Measurements from ENCODE around the gene BAX. TPM values are rescaled to one million over a fixed set of nuclear protein-coding genes. Genes with fewer than 3 reads are reported as not detected.

The BAX gene
- total and polyA plus RNA-seq, 2 of the 13 experiments (the other 11 are each of a cell fraction or from before 2014, with no cell fraction given): 139 to 176 TPM

DNA sequence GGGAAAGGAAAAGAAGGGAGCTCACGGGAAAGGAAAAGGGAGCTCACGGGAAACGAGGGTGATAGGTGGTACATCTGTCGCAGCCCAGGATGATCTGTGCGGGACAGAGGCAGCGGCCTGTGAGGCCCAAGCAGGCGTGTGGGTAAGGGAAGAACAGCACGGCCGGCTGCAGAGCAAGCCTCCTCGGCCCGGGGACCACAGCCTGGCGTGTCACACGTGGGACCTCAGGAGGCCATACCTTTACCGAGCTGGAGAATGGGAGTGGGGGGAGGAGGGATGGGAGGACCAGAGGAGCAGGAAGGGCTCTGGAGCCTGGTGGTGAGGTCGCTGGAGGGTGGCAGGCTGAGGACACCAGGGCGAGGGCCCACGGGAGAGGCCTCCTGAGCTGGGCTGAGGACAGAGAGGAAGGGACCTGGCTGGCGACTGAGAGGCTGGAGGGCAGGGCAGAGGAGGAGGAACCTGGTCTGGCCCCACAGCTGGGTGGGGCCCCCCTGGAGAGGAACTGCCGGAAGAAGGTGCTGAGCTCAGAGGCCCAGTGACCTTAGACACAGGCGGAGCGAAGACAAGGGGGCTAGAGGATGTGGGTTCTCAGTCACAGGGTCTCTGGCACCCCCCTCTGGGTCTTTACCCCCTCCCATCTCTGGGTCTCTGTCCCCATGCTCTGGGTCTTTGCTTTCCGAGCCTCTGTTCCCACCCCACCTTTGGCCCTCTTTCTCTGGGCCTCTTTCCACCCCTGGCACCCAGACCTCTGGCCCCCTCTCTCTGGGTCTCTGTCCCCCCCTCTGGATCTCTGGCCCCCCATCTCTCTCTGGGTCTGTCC lies 7.6 kb downstream of the BAX start (continued):
- TF ChIP-seq ESRRA (CRISPR knock-in tag; IDR thresholded peaks at IDR 0.05; ENCODE audit: low read depth) (no peak), ZFP62 (CRISPR knock-in tag; IDR thresholded peaks at IDR 0.05) (no peak), ZMYM4 (CRISPR knock-in tag; IDR thresholded peaks at IDR 0.05) (peak; percentile 66; the same call in 1 of the 2 replicates), UBTF (CRISPR knock-in tag; IDR thresholded peaks at IDR 0.05) (peak; percentile 97), SCMH1 (CRISPR knock-in tag; IDR thresholded peaks at IDR 0.05; ENCODE audit: borderline replicate concordance) (no peak), ATF2 (CRISPR knock-in tag; IDR thresholded peaks at IDR 0.05) (peak; percentile 79), ZNF570 (CRISPR knock-in tag; IDR thresholded peaks at IDR 0.05; ENCODE audit: borderline replicate concordance) (no peak), CREB3 (CRISPR knock-in tag; IDR thresholded peaks at IDR 0.05) (no peak), ZBTB34 (CRISPR knock-in tag; IDR thresholded peaks at IDR 0.05) (no peak)
- TF ChIP-seq, protein P1, sequence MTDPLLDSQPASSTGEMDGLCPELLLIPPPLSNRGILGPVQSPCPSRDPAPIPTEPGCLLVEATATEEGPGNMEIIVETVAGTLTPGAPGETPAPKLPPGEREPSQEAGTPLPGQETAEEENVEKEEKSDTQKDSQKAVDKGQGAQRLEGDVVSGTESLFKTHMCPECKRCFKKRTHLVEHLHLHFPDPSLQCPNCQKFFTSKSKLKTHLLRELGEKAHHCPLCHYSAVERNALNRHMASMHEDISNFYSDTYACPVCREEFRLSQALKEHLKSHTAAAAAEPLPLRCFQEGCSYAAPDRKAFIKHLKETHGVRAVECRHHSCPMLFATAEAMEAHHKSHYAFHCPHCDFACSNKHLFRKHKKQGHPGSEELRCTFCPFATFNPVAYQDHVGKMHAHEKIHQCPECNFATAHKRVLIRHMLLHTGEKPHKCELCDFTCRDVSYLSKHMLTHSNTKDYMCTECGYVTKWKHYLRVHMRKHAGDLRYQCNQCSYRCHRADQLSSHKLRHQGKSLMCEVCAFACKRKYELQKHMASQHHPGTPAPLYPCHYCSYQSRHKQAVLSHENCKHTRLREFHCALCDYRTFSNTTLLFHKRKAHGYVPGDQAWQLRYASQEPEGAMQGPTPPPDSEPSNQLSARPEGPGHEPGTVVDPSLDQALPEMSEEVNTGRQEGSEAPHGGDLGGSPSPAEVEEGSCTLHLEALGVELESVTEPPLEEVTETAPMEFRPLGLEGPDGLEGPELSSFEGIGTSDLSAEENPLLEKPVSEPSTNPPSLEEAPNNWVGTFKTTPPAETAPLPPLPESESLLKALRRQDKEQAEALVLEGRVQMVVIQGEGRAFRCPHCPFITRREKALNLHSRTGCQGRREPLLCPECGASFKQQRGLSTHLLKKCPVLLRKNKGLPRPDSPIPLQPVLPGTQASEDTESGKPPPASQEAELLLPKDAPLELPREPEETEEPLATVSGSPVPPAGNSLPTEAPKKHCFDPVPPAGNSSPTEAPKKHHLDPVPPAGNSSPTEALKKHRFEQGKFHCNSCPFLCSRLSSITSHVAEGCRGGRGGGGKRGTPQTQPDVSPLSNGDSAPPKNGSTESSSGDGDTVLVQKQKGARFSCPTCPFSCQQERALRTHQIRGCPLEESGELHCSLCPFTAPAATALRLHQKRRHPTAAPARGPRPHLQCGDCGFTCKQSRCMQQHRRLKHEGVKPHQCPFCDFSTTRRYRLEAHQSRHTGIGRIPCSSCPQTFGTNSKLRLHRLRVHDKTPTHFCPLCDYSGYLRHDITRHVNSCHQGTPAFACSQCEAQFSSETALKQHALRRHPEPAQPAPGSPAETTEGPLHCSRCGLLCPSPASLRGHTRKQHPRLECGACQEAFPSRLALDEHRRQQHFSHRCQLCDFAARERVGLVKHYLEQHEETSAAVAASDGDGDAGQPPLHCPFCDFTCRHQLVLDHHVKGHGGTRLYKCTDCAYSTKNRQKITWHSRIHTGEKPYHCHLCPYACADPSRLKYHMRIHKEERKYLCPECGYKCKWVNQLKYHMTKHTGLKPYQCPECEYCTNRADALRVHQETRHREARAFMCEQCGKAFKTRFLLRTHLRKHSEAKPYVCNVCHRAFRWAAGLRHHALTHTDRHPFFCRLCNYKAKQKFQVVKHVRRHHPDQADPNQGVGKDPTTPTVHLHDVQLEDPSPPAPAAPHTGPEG (CRISPR knock-in tag; IDR thresholded peaks at IDR 0.05): no peak; the same call in 1 of the 2 replicates
- TF ChIP-seq, protein P2, sequence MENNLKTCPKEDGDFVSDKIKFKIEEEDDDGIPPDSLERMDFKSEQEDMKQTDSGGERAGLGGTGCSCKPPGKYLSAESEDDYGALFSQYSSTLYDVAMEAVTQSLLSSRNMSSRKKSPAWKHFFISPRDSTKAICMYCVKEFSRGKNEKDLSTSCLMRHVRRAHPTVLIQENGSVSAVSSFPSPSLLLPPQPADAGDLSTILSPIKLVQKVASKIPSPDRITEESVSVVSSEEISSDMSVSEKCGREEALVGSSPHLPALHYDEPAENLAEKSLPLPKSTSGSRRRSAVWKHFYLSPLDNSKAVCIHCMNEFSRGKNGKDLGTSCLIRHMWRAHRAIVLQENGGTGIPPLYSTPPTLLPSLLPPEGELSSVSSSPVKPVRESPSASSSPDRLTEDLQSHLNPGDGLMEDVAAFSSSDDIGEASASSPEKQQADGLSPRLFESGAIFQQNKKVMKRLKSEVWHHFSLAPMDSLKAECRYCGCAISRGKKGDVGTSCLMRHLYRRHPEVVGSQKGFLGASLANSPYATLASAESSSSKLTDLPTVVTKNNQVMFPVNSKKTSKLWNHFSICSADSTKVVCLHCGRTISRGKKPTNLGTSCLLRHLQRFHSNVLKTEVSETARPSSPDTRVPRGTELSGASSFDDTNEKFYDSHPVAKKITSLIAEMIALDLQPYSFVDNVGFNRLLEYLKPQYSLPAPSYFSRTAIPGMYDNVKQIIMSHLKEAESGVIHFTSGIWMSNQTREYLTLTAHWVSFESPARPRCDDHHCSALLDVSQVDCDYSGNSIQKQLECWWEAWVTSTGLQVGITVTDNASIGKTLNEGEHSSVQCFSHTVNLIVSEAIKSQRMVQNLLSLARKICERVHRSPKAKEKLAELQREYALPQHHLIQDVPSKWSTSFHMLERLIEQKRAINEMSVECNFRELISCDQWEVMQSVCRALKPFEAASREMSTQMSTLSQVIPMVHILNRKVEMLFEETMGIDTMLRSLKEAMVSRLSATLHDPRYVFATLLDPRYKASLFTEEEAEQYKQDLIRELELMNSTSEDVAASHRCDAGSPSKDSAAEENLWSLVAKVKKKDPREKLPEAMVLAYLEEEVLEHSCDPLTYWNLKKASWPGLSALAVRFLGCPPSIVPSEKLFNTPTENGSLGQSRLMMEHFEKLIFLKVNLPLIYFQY (CRISPR knock-in tag; IDR thresholded peaks at IDR 0.05; ENCODE audit: borderline replicate concordance): peak; percentile 90
